ENCODE measurements around the gene ODF4. TPM values are rescaled to one million over a fixed set of nuclear protein-coding genes. Genes with fewer than 3 reads are reported as not detected.
A peak's percentile ranks its signal among the peaks of the same experiment; 100 is the strongest.

The ODF4 gene
- total and polyA plus RNA-seq, 4 donors, result not detected

- peaks cover 13 to 43% (median 30%) of the 10 kb centered on the region in 4 donors for H3K4me1 ChIP-seq (ENCODE audit: control insufficient read depth in 4 of 4, insufficient read depth in 4 of 4, low read length in 3 of 4)
- TF ChIP-seq ZBTB33 (IDR thresholded peaks at IDR 0.05) (no peak), TAF1 (conservative IDR thresholded peaks at IDR 0.05) (no peak), RXRA (IDR thresholded peaks at IDR 0.05) (no peak), EGR1 (IDR thresholded peaks at IDR 0.05; ENCODE audit: low read depth in 2 of 2) (no peak), YY1 (IDR thresholded peaks at IDR 0.05) (no peak), FOXA2 (IDR thresholded peaks at IDR 0.05) (no peak), FOXA1 (IDR thresholded peaks at IDR 0.05) (no peak), GABPA (IDR thresholded peaks at IDR 0.05 in 1 of 2, conservative IDR thresholded peaks at IDR 0.05 in 1 of 2) (no peak), HNF4A (conservative IDR thresholded peaks at IDR 0.05) (no peak), ATF3 (IDR thresholded peaks at IDR 0.05) (no peak), NR2F2 (IDR thresholded peaks at IDR 0.05) (no peak)
- TF ChIP-seq, protein P1, sequence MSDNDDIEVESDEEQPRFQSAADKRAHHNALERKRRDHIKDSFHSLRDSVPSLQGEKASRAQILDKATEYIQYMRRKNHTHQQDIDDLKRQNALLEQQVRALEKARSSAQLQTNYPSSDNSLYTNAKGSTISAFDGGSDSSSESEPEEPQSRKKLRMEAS (IDR thresholded peaks at IDR 0.05), result no peak
- H3K27me3 ChIP-seq (ENCODE audit: control insufficient read depth in 4 of 4, insufficient read depth in 4 of 4, low read length in 3 of 4), result no peaks in the 10 kb centered on the region
- peak overlapping the region; percentile 90 to 92 (median 92) for H3K4me3 ChIP-seq (ENCODE audit: low read depth in 1 of 3, low read length in 3 of 3)
- H3K36me3 ChIP-seq (ENCODE audit: control insufficient read depth in 4 of 4, insufficient read depth in 3 of 4, low read depth in 1 of 4, low read length in 3 of 4), result peaks cover 12 to 36% (median 30%) of the 10 kb centered on the region in 4 donors
- 17% methylated on average over 27 of the region's 27 CpGs for WGBS
- H3K9ac ChIP-seq (ENCODE audit: low read depth in 1 of 2, low read length in 2 of 2), result peak overlapping the region; percentile 75 to 95
- peak overlapping the region; percentile 48 to 56 for H3K27ac ChIP-seq (ENCODE audit: low read depth in 1 of 2, low read length in 2 of 2)
- no peak for DNase-seq (ENCODE audit: low spot score)
- no peaks in the 10 kb centered on the region for H3K9me3 ChIP-seq (ENCODE audit: control insufficient read depth in 4 of 4, low read length in 3 of 4)
These were observed 42.6 kb downstream of the ODF4 start for GRCh38 chr17:8382052-8382879.

GRCh38 chr17:8382880-8383142 lies 43.2 kb downstream of the ODF4 start:
- H3K9me3 ChIP-seq (ENCODE audit: control insufficient read depth in 4 of 4, low read length in 3 of 4), result no peaks in the 10 kb centered on the region
- no peaks in the 10 kb centered on the region for H3K27me3 ChIP-seq (ENCODE audit: control insufficient read depth in 4 of 4, insufficient read depth in 4 of 4, low read length in 3 of 4)
- peak overlapping the region; percentile 48 to 56 for H3K27ac ChIP-seq (ENCODE audit: low read depth in 1 of 2, low read length in 2 of 2)
- H3K36me3 ChIP-seq (ENCODE audit: control insufficient read depth in 4 of 4, insufficient read depth in 3 of 4, low read depth in 1 of 4, low read length in 3 of 4), result peaks cover 11 to 34% (median 28%) of the 10 kb centered on the region in 4 donors
- WGBS, result under 1% methylated on average over 15 of the region's 15 CpGs
- peaks cover 13 to 41% (median 28%) of the 10 kb centered on the region in 4 donors for H3K4me1 ChIP-seq (ENCODE audit: control insufficient read depth in 4 of 4, insufficient read depth in 4 of 4, low read length in 3 of 4)
- peak overlapping the region; percentile 75 to 95 for H3K9ac ChIP-seq (ENCODE audit: low read depth in 1 of 2, low read length in 2 of 2)
- TF ChIP-seq REST (IDR thresholded peaks at IDR 0.05) (no peak), NR2F2 (IDR thresholded peaks at IDR 0.05) (no peak), SP1 (IDR thresholded peaks at IDR 0.05) (no peak), RAD21 (IDR thresholded peaks at IDR 0.05) (no peak), FOXA1 (IDR thresholded peaks at IDR 0.05) (no peak), FOXA2 (IDR thresholded peaks at IDR 0.05) (peak; percentile 16), ATF3 (IDR thresholded peaks at IDR 0.05) (no peak), YY1 (IDR thresholded peaks at IDR 0.05) (no peak)
- H3K4me3 ChIP-seq (ENCODE audit: low read depth in 1 of 3, low read length in 3 of 3), result peak overlapping the region; percentile 90 to 92 (median 92)
- no peak for DNase-seq (ENCODE audit: low spot score)

Data from liver (tissue), 9 donors.